ENCODE measurements around the gene PCNX2. TPM values are rescaled to one million over a fixed set of nuclear protein-coding genes. Genes with fewer than 3 reads are reported as not detected.

PCNX2 gene
- total RNA-seq, 1 donor from 2014 or later, result 29.5 TPM

DNA sequence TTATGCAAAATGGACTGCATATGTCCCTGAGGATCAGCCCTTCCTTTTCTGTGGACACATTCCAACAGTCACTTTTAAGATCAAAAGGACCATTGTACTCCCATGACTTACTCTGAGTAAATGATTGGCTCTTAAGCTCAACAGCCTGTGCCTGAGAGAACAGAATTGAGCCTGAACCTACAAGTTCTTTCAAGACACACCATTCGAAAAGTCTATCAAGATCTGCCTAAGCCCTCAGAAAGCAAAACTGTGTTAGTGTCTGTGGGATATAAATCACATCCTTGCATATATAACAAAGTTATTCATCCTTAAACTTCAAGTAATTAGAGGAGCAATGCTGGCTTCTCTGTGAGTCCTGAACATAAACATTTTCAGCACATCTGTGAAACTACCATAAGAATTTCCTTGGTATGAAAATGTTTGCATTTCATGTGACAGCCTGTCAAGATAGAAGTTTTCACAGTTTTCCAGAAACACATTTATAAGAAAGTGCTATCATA, 41.6 kb downstream of the PCNX2 start:
- H3K27me3 ChIP-seq (ENCODE audit: control insufficient read depth, insufficient read depth, low read length), result no peaks in the 10 kb centered on the region
- TF ChIP-seq, protein P1, sequence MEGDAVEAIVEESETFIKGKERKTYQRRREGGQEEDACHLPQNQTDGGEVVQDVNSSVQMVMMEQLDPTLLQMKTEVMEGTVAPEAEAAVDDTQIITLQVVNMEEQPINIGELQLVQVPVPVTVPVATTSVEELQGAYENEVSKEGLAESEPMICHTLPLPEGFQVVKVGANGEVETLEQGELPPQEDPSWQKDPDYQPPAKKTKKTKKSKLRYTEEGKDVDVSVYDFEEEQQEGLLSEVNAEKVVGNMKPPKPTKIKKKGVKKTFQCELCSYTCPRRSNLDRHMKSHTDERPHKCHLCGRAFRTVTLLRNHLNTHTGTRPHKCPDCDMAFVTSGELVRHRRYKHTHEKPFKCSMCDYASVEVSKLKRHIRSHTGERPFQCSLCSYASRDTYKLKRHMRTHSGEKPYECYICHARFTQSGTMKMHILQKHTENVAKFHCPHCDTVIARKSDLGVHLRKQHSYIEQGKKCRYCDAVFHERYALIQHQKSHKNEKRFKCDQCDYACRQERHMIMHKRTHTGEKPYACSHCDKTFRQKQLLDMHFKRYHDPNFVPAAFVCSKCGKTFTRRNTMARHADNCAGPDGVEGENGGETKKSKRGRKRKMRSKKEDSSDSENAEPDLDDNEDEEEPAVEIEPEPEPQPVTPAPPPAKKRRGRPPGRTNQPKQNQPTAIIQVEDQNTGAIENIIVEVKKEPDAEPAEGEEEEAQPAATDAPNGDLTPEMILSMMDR (IDR thresholded peaks at IDR 0.05; ENCODE audit: insufficient read depth, low read length, poor library complexity, severe bottlenecking), result no peak
- H3K4me3 ChIP-seq (ENCODE audit: low read depth, low read length), result no peak overlapping the region
- no peak for DNase-seq (ENCODE audit: low read depth)
- no peaks in the 10 kb centered on the region for H3K36me3 ChIP-seq (ENCODE audit: control insufficient read depth, insufficient read depth, low read length)

DNA sequence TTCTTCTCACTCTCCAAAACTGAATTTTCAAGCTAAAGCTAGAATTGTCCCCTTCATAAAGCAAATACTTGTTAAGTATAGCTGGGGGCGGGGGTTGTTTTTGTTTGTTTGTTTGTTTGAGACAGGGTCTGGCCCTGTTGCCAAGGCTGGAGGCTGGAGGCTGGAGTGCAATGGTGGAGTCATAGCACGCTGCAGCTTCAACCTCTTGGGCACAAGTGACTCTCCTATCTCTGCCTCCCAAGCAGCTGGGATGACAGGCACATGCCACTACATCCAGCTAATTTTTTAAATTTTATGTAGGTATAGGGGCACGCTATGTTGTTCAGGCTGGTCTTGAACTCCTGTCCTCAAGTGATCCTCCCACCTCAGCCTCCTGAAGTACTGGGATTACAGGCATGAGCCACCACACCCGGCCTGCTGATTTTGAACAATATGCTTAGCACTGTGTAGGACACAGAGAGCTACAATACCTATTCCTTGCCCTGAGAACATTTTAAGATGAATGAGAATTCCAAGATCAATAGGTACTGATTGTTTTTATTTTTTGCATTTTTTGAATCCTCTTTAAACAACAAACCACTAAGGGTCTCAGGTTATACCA, 42.2 kb downstream of the PCNX2 start:
- no peaks in the 10 kb centered on the region for H3K27me3 ChIP-seq (ENCODE audit: control insufficient read depth, insufficient read depth, low read length)
- TF ChIP-seq, protein P1 (IDR thresholded peaks at IDR 0.05; ENCODE audit: insufficient read depth, low read length, poor library complexity, severe bottlenecking), result no peak
- H3K36me3 ChIP-seq (ENCODE audit: control insufficient read depth, insufficient read depth, low read length), result no peaks in the 10 kb centered on the region
- no peak overlapping the region for H3K4me3 ChIP-seq (ENCODE audit: low read depth, low read length)
- no peak for DNase-seq (ENCODE audit: low read depth)

DNA sequence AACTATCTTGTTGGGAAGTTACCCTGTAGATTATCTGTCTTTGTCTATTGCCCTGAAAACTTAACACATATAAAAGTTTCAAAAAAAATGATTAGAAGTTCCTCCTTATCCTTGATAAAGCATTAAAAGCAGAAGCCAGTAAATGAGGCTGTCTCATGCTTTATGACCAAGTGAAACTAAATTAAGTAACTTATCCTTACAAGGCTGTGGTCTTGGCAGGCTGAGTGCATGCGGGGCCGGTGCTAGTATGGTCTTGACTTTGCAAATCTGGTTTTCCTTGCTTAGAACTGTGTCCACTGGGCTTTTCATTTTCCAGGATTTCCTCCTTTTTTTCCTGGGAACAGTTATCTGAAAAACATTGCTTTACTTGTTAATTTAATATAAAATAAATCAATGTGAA, 43.1 kb downstream of the PCNX2 start:
- no peak overlapping the region for H3K4me3 ChIP-seq (ENCODE audit: low read depth, low read length)
- H3K36me3 ChIP-seq (ENCODE audit: control insufficient read depth, insufficient read depth, low read length), result no peaks in the 10 kb centered on the region
- no peaks in the 10 kb centered on the region for H3K27me3 ChIP-seq (ENCODE audit: control insufficient read depth, insufficient read depth, low read length)
- DNase-seq (ENCODE audit: low read depth), result no peak
- TF ChIP-seq, protein P1 (IDR thresholded peaks at IDR 0.05; ENCODE audit: insufficient read depth, low read length, poor library complexity, severe bottlenecking), result no peak

DNA sequence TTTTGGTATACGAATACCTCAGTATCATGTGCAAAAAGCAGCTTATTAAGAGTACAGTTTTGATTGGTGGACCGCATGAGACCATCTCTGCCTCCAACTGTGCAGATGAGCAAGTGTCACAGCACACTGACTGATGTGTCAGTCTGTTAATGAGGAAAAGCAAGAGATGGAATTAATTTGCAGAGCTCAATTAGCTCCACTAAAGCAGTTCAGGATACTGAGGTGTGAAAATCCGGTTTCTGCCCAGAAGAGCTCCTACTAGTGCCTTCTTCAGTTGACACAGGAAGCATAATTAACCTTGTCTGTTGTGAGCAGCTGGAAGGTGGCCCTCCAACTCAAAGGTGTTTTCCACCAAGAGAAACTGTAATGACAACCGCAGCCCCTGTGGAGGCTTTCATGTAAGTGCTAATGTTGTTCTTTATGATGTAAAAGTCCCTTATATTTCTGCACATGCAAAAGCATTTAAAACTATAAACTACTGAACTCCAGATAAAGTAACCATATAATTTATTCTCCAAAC, 44.3 kb downstream of the PCNX2 start:
- no peak overlapping the region for H3K4me3 ChIP-seq (ENCODE audit: low read depth, low read length)
- TF ChIP-seq, protein P1 (IDR thresholded peaks at IDR 0.05; ENCODE audit: insufficient read depth, low read length, poor library complexity, severe bottlenecking), result no peak
- DNase-seq (ENCODE audit: low read depth), result no peak
- H3K36me3 ChIP-seq (ENCODE audit: control insufficient read depth, insufficient read depth, low read length), result peaks cover 2% of the 10 kb centered on the region
- no peaks in the 10 kb centered on the region for H3K27me3 ChIP-seq (ENCODE audit: control insufficient read depth, insufficient read depth, low read length)

DNA sequence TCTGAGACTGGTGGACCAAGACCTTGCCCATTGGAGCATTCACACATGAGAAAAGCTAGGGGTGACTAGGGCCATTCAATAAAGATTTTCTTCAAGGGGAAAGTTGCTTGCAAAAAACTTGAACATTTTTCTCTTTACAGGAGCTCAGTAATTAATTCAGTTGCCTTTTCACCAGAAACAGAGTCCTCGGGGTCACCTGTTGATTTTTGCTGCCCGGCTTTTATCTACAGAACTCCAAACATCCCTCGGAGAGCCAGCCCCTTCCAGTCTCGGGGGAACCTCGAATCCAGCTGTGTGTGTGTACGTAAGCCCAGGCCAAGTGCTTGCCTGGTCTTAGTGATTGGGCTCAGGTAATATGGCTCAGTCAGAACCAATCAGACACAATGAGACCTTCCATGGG, 47.5 kb downstream of the PCNX2 start:
- H3K36me3 ChIP-seq (ENCODE audit: control insufficient read depth, insufficient read depth, low read length), result peaks cover 2% of the 10 kb centered on the region
- TF ChIP-seq, protein P1 (IDR thresholded peaks at IDR 0.05; ENCODE audit: insufficient read depth, low read length, poor library complexity, severe bottlenecking), result no peak
- H3K27me3 ChIP-seq (ENCODE audit: control insufficient read depth, insufficient read depth, low read length), result no peaks in the 10 kb centered on the region
- H3K4me3 ChIP-seq (ENCODE audit: low read depth, low read length), result no peak overlapping the region
- no peak for DNase-seq (ENCODE audit: low read depth)

DNA sequence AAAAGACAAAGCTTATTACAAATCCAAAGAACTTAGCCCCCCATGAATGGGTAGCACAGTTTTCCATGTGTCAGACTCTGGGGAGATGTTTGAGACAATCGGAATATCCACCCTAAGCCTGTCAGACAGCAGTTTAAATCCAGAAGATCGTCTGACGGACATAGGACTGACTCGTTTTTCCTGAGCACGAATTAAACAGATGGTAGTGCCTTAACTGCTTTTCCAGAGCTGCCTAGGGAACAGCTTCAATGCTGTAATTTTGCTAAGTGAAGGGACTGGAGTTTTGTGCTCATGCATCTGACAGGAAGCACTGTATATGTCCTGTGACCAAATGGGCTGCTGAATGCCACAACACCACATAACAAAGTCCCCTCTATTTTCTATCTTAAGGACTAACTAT, 48.6 kb downstream of the PCNX2 start:
- TF ChIP-seq, protein P1 (IDR thresholded peaks at IDR 0.05; ENCODE audit: insufficient read depth, low read length, poor library complexity, severe bottlenecking), result no peak
- DNase-seq (ENCODE audit: low read depth), result no peak
- H3K27me3 ChIP-seq (ENCODE audit: control insufficient read depth, insufficient read depth, low read length), result no peaks in the 10 kb centered on the region
- no peak overlapping the region for H3K4me3 ChIP-seq (ENCODE audit: low read depth, low read length)
- H3K36me3 ChIP-seq (ENCODE audit: control insufficient read depth, insufficient read depth, low read length), result peaks cover 2% of the 10 kb centered on the region
